Stimulated activated CD4-positive, alpha-beta T cell treated with anti-CD3 and anti-CD28 coated beads, Interleukin-15, amount 100 ng/mL, for 1 hour (primary cell): ENCODE results near the gene THEM5.
"Not testable (repeated sequence)": the region's sequence is repeated elsewhere in the genome, so short reads cannot be mapped to it uniquely, and the experiment has no call there.

Experiments
- DNase-seq, 2 donors: peaks; one replicate each; pipeline ENCODE4 v3.0.0-alpha.2; 2020; ENCODE audit warnings: low read depth in 1 of 2, low spot score in 1 of 2

Gene THEM5

GRCh38 chr1:151853411-151853943 lies at the start of gene THEM5:
Gene THEM5, minus strand, starts transcription at chr1:151853712. Its CDS starts 147 bp downstream, at chr1:151853565.
- no peak for DNase-seq

- DNase-seq, result no peak
Observed at GRCh38 chr1:151902858-151903257, 49.3 kb upstream of the THEM5 start.

- not testable (repeated sequence) for DNase-seq
Observed at GRCh38 chr1:151900804-151901203, 47.3 kb upstream of the THEM5 start.

- peak; percentile 21 to 40 for DNase-seq
Observed at GRCh38 chr1:151898519-151898991, 45.0 kb upstream of the THEM5 start.

GRCh38 chr1:151897991-151898431 lies 44.5 kb upstream of the THEM5 start:
- DNase-seq, result no peak

- DNase-seq, result no peak
Observed at GRCh38 chr1:151893176-151893924, 39.8 kb upstream of the THEM5 start.

- DNase-seq, result no peak
Observed at GRCh38 chr1:151892190-151892589, 38.7 kb upstream of the THEM5 start.

GRCh38 chr1:151891512-151891911 lies 38.0 kb upstream of the THEM5 start:
- no peak for DNase-seq

- DNase-seq, result no peak
Observed at GRCh38 chr1:151888972-151889570, 35.6 kb upstream of the THEM5 start.

- no peak for DNase-seq
Observed at GRCh38 chr1:151887028-151887427, 33.5 kb upstream of the THEM5 start.

GRCh38 chr1:151885479-151885878 lies 32.0 kb upstream of the THEM5 start:
- no peak for DNase-seq

- DNase-seq, result not testable (repeated sequence)
Observed at GRCh38 chr1:151884879-151885278, 31.4 kb upstream of the THEM5 start.

- not testable (repeated sequence) for DNase-seq
Observed at GRCh38 chr1:151884445-151884844, 30.9 kb upstream of the THEM5 start.

- not testable (repeated sequence) for DNase-seq
Observed at GRCh38 chr1:151883898-151884297, 30.4 kb upstream of the THEM5 start.

GRCh38 chr1:151882918-151883317 lies 29.4 kb upstream of the THEM5 start:
- not testable (repeated sequence) for DNase-seq

GRCh38 chr1:151882466-151882865 lies 29.0 kb upstream of the THEM5 start:
- no peak for DNase-seq

GRCh38 chr1:151881479-151881878 lies 28.0 kb upstream of the THEM5 start:
- DNase-seq, result no peak

- no peak for DNase-seq
Observed at GRCh38 chr1:151875419-151876097, 22.0 kb upstream of the THEM5 start.

- DNase-seq, result not testable (repeated sequence)
Observed at GRCh38 chr1:151872776-151873175, 19.3 kb upstream of the THEM5 start.

GRCh38 chr1:151871284-151872030 lies 17.9 kb upstream of the THEM5 start:
- DNase-seq, result no peak

- DNase-seq, result no peak
Observed at GRCh38 chr1:151868486-151868885, 15.0 kb upstream of the THEM5 start.
